ENCODE measurements around the gene GRXCR2. TPM values are rescaled to one million over a fixed set of nuclear protein-coding genes. Genes with fewer than 3 reads are reported as not detected.
A peak's percentile ranks its signal among the peaks of the same experiment; 100 is the strongest.

The GRXCR2 gene
- total RNA-seq, 2 donors from 2014 or later, result not detected

- Histone ChIP-seq H3K27me3 (replicated peaks; ENCODE audit: insufficient read depth) (no peaks in the 10 kb centered on the region), H3K36me3 (no peaks in the 10 kb centered on the region), H3K4me3 (no peak overlapping the region), H3K9me3 (no peaks in the 10 kb centered on the region), H3K27ac (no peak overlapping the region), H3K4me1 (ENCODE audit: control insufficient read depth in 1 of 2, low read depth in 2 of 2) (peaks cover 1 to 3% of the 10 kb centered on the region in 2 donors)
- DNase-seq (ENCODE audit: low spot score) (no peak), ATAC-seq (ENCODE audit: insufficient number of reproducible peaks, low FRiP score, low read depth) (no peak)
- no peak for TF ChIP-seq CTCF (IDR thresholded peaks at IDR 0.05)
These were observed 39.2 kb upstream of the GRXCR2 start for GRCh38 chr5:145912019-145912418.

GRCh38 chr5:145911164-145911563, 38.4 kb upstream of the GRXCR2 start:
- no peaks in the 10 kb centered on the region for H3K4me1 ChIP-seq (ENCODE audit: control insufficient read depth in 1 of 2, low read depth in 2 of 2)
- H3K36me3 ChIP-seq, result no peaks in the 10 kb centered on the region
- ATAC-seq (ENCODE audit: insufficient number of reproducible peaks, low FRiP score, low read depth) (no peak), DNase-seq (ENCODE audit: low spot score) (no peak)
- TF ChIP-seq CTCF (IDR thresholded peaks at IDR 0.05), result no peak
- H3K9me3 ChIP-seq, result no peaks in the 10 kb centered on the region
- no peaks in the 10 kb centered on the region for H3K27me3 ChIP-seq (replicated peaks; ENCODE audit: insufficient read depth)
- no peak overlapping the region for H3K4me3 ChIP-seq
- H3K27ac ChIP-seq, result no peak overlapping the region

- H3K4me1 ChIP-seq (ENCODE audit: control insufficient read depth in 1 of 2, low read depth in 2 of 2), result no peaks in the 10 kb centered on the region
- no peak overlapping the region for H3K27ac ChIP-seq
- no peaks in the 10 kb centered on the region for H3K27me3 ChIP-seq (replicated peaks; ENCODE audit: insufficient read depth)
- no peaks in the 10 kb centered on the region for H3K36me3 ChIP-seq
- no peak for DNase-seq (ENCODE audit: low spot score)
- peak; percentile 29 for TF ChIP-seq CTCF (IDR thresholded peaks at IDR 0.05)
- H3K9me3 ChIP-seq, result no peaks in the 10 kb centered on the region
- ATAC-seq (ENCODE audit: insufficient number of reproducible peaks, low FRiP score, low read depth), result no peak
- H3K4me3 ChIP-seq, result no peak overlapping the region
These were observed 35.6 kb upstream of the GRXCR2 start for GRCh38 chr5:145908206-145908960.

GRCh38 chr5:145906401-145906800, 33.6 kb upstream of the GRXCR2 start:
- TF ChIP-seq CTCF (IDR thresholded peaks at IDR 0.05), result no peak
- H3K9me3 ChIP-seq, result no peaks in the 10 kb centered on the region
- ATAC-seq (ENCODE audit: insufficient number of reproducible peaks, low FRiP score, low read depth) (no peak), DNase-seq (ENCODE audit: low spot score) (no peak)
- H3K36me3 ChIP-seq, result no peaks in the 10 kb centered on the region
- H3K4me1 ChIP-seq (ENCODE audit: control insufficient read depth in 1 of 2, low read depth in 2 of 2), result no peaks in the 10 kb centered on the region
- H3K27ac ChIP-seq, result no peak overlapping the region
- no peaks in the 10 kb centered on the region for H3K27me3 ChIP-seq (replicated peaks; ENCODE audit: insufficient read depth)
- no peak overlapping the region for H3K4me3 ChIP-seq

- ATAC-seq (ENCODE audit: insufficient number of reproducible peaks, low FRiP score, low read depth), result no peak
- no peaks in the 10 kb centered on the region for H3K4me1 ChIP-seq (ENCODE audit: control insufficient read depth in 1 of 2, low read depth in 2 of 2)
- no peak for TF ChIP-seq CTCF (IDR thresholded peaks at IDR 0.05)
These were observed 31.9 kb upstream of the GRXCR2 start for GRCh38 chr5:145904743-145905142.

More at GRCh38 chr5:145904743-145905142, 31.9 kb upstream of the GRXCR2 start:
- H3K27ac ChIP-seq, result no peak overlapping the region
- H3K27me3 ChIP-seq (replicated peaks; ENCODE audit: insufficient read depth), result no peaks in the 10 kb centered on the region
- DNase-seq (ENCODE audit: low spot score), result no peak
- no peaks in the 10 kb centered on the region for H3K36me3 ChIP-seq
- no peaks in the 10 kb centered on the region for H3K9me3 ChIP-seq
- H3K4me3 ChIP-seq, result no peak overlapping the region
